Muscle of back (tissue), 11 donors: ENCODE data around the gene KBTBD8. TPM values are rescaled to one million over a fixed set of nuclear protein-coding genes. Genes with fewer than 3 reads are reported as not detected.

Experiments
- DNase-seq, 3 donors: peaks; one replicate each; pipeline versions ENCODE4 v3.0.0 to v3.0.0-alpha.2; 2013
- polyA plus RNA-seq, 10 donors: library from polyadenylated mRNA; unstranded; fragments of 120-200 nt; gene quantifications; one replicate each; pipeline ENCODE4 v1.2.1, GENCODE V29; 2013; ENCODE audit not compliant: insufficient read length in 10 of 10

KBTBD8 gene
- polyA plus RNA-seq, 10 donors = 2.2 to 4.7 (median 3.2) TPM

DNA sequence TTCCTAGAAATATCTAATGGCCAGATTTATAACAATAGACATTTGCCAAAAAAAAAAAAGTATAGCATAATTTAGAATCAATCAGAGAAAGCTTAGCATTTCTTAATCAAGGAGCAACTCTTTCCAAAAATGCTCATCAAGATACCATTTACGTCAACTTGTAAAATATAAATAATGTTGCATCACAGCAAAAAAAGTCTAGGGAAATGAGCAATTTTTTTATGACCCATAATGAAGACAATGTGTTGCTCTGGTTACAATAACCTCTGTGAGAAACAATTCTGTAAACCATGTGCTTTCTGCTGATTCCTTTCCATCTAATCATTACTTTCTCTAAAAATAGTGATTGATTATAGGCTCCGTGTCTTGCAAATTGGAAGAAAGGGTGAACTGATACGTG is 36.3 kb downstream of the KBTBD8 start:
- peak in 1 of 3 donors; percentile 36 for DNase-seq

DNA sequence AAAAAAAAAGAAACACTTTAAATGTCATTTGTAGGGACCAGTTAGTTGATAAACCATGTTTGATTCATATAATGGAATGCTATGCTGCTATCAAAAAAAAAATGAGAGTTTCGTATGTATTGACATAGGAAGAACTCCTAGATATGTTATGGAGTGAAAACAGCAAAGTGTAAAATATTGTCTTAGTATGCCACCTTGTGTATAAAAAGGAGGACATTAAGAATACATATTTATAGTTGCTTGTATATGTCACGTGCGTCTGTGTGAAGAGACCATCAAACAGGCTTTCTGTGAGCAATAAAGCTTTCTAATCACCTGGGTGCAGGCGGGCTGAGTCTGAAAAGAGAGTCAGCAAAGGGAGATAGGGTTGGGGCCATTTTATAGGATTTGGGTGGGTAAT is 39.5 kb downstream of the KBTBD8 start:
- peak in 1 of 3 donors; percentile 22 for DNase-seq

DNA sequence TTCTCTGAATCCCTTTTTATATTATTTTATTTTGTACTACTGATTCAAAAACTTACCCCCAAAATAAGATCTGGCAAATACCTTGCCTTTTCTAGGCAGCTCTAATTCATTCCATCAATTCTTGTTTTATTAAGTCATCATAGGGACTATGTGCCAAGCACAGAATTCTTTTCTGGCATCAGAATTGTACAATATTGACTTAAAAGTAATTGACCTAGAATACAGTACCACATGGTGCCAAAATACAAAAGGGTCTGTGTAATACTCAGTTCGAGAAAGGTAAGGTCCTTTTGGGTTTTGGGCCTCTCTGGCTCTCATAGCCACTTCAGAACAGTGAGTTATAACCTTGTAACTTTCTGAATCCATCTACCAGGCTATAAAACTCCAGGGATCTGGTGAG is 46.2 kb downstream of the KBTBD8 start:
- no peak for DNase-seq

DNA sequence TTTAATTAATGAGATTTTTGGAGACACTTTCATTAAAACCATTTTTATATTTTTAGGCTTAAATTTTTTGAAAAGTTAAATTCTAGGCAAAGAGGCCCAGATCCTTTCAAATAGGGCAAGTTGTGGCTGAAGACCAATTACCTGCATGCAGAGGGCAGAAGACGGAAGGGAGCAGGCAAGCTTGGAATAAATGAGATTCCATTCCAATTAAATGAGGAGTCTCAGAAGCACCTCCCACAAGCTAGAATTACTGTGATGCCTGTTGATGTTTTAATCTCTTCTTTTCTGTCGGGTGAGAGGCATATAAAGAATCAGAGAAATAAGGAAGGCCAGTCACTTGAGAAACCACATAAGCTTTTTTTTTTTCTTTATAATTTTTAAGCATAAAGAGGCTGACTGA is 46.8 kb downstream of the KBTBD8 start:
- DNase-seq = no peak

DNA sequence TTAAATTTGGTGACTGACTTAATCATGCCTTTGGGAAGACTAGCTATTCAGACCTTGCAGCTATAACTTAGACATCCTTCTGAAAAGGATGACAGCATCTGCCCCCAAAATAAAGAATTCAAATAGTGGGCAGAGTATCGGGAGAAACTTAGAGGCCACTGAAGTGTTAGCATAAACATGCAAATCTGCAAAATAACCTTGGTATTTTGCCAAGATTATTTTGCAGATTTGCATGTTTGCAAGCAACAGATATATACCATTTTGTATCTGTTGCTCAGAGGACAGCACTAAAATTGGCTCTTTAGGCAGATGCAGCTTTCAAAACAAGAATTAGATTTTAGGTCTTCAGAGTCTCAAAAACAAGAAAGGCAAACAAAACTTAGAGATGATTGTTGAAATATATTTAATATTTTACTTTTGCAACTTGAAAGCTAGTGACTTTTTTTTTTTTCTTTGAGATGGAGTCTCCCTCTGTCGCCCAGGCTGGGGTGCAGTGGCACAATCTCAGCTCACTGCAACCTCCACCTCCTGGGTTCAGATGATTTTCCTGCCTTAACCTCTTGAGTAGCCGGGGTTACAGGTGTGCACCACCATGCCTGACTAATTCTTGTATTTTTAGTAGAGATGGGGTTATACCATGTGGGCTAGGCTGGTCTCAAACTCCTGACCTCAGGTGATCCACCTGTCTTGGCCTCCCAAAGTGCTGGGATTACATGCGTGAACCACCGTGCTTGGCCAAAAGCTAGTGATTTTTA is 47.8 kb downstream of the KBTBD8 start:
- DNase-seq = no peak

DNA sequence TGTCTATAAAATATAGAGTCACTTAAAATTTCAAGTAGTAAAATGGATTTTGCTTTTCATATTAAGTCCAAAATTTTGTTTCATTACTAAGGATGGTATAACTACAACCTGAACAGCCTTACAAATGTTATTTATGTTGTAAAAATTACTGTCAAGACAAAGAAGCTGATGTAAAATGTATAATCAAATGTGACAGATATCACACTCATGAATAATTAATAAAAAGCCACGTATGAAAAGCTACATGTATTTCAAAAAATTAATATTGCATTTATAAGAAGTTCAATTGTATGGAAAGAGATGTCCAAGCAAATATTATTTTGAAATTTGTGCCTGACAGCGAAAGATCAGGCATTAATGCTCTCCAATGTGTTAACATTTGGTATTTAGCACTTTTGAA is 48.9 kb downstream of the KBTBD8 start:
- no peak for DNase-seq

DNA sequence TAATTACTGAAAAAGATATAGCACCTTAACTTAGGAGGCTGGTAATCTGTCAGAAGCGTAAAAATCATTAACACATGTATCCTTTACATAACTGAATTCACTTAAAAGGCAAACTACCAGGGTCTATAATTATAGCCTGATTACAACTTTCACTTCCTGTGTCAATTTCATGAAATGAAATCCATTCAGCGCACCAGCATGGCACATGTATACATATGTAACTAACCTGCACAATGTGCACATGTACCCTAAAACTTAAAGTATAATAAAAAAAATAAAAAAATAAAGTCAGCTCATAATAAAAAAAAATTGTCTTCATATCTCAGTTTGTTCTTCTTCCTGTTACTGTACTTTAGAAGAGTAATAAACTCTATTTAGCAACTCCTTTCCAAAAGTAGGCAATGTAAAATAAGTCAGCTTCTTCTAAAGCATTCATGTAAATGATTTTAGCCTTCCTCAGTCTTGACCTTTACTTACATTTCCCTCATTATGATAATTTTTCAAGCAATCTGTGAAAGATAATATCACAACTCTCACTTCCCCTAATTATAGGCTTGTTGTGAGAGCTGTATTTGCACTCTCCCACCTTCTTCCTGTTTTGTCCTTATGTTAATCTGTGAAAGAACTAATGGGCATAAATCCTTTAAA is 50.1 kb downstream of the KBTBD8 start:
- DNase-seq = no peak

DNA sequence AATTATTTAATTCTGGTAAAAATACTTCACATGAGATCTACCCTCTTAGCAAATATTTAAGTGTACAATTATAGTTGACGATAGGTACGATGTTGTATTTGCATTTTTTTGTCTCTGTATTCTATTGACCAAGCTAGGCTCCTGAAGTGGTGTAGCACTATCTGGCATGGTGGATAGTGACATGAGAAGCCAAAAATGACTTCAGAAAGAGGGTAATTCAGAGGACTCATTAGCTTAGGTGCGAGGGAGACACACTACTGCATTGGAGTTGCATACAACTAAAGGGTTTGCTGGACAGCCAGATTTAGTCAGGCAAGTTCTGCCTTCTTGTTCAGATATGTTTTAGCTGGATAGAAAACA is 50.6 kb downstream of the KBTBD8 start:
- DNase-seq = no peak

DNA sequence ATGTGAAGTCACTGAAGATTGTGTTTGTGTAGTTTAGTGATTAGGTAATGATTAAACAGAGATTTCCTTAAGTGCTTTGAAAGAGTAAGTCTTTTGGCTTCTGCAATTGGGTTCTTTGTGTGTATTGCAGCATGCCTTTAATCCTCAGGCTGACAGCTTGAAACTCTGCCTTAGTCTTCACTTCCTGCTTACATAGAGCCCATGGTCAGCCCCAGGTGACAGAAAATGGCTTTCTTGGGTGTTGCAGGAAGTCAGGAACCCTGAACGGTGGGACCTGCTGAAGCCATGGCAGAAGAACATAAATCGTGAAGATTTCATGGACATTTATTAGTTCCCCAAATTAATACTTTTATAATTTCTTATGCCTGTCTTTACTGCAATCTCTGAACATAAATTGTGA is 61.3 kb downstream of the KBTBD8 start:
- no peak for DNase-seq
